SK-N-SH (cell line): ENCODE measurements around the gene PRICKLE3. TPM values are rescaled to one million over a fixed set of nuclear protein-coding genes. Genes with fewer than 3 reads are reported as not detected.

Source experiments
- CTCF ChIA-PET: fragments of 300-600, 350-600 bp; formaldehyde crosslinking; extraction: SDS; loops from one replicate; lab custom pipeline; 2021; lab: Yijun Ruan, JAX
- POLR2A ChIA-PET: fragments of 350-600 bp; sonication (Branson Sonifier 250); formaldehyde crosslinking; extraction: SDS; loops from one replicate; lab custom pipeline; 2020; ENCODE audit warnings: antibody characterized with exemption, inconsistent platforms; lab: Yijun Ruan, JAX
- DNase-seq: peaks from one replicate; pipeline ENCODE4 v3.0.0; 2012
- H2AFZ ChIP-seq: fragments of 200-600 bp; sonication (generic); 2 replicates; pipeline ENCODE4 v1.8.1; 2016; ENCODE audit warnings: antibody characterized with exemption, mild to moderate bottlenecking, low read depth
- H3F3A ChIP-seq: fragments of 200-600 bp; sonication (generic); replicated peaks from 2 replicates; pipeline ENCODE3; 2016; ENCODE audit warnings: antibody characterized with exemption, mild to moderate bottlenecking; ENCODE audit not compliant: insufficient read depth
- H3K27ac ChIP-seq, 2 experiments: fragments of 200-500 bp in 1 of 2; fragments of 200-600 bp in 1 of 2; sonication (Bioruptor generic) in 1 of 2; sonication (generic), shearing (Covaris generic) in 1 of 2; 2 replicates each; pipeline versions ENCODE4 v1.5.1 to v1.6.1; 2014 to 2016; ENCODE audit warnings: low read depth in 2 of 2, inconsistent platforms in 1 of 2, low read length in 1 of 2, mild to moderate bottlenecking in 1 of 2, mixed read lengths in 1 of 2
- H3K27me3 ChIP-seq: fragments of 200-600 bp; sonication (generic), shearing (Covaris generic); 2 replicates; pipeline ENCODE4 v1.6.1; 2016; ENCODE audit warnings: mixed run types; ENCODE audit not compliant: insufficient read depth
- H3K36me3 ChIP-seq, 2 experiments: fragments of 200-500 bp in 1 of 2; fragments of 200-600 bp in 1 of 2; sonication (Bioruptor generic) in 1 of 2; sonication (generic) in 1 of 2; replicated peaks in 1 of 2; 2 replicates each; pipeline versions ENCODE3 to v1.5.1; 2014 to 2016; ENCODE audit warnings: low read length in 1 of 2, mild to moderate bottlenecking in 1 of 2; ENCODE audit not compliant: insufficient read depth in 2 of 2, control insufficient read depth in 1 of 2
- H3K4me1 ChIP-seq, 2 experiments: fragments of 200-500 bp in 1 of 2; fragments of 200-600 bp in 1 of 2; sonication (Bioruptor generic) in 1 of 2; sonication (generic), shearing (Covaris generic) in 1 of 2; 2 replicates each; pipeline versions ENCODE4 v1.5.1 to v1.6.1; 2014 to 2016; ENCODE audit warnings: low read depth in 1 of 2, low read length in 1 of 2, mixed run types in 1 of 2; ENCODE audit not compliant: insufficient read depth in 2 of 2, control insufficient read depth in 1 of 2
- H3K4me2 ChIP-seq: fragments of 200-600 bp; sonication (generic), shearing (Covaris generic); 2 replicates; pipeline ENCODE4 v1.6.1; 2017; ENCODE audit warnings: mixed run types
- H3K4me3 ChIP-seq, 2 experiments: fragments of 200-500 bp in 1 of 2; fragments of 200-600 bp in 1 of 2; sonication (Bioruptor generic) in 1 of 2; sonication (generic), shearing (Covaris generic) in 1 of 2; 2 replicates each; pipeline versions ENCODE4 v1.5.1 to v1.8.1; 2014 to 2016; ENCODE audit warnings: low read depth in 2 of 2, inconsistent platforms in 1 of 2, low read length in 1 of 2, mild to moderate bottlenecking in 1 of 2, mixed read lengths in 1 of 2, moderate library complexity in 1 of 2
- H3K79me2 ChIP-seq: fragments of 200-600 bp; sonication (generic); 2 replicates; pipeline ENCODE4 v1.8.1; 2017; ENCODE audit warnings: mild to moderate bottlenecking; ENCODE audit not compliant: insufficient read depth
- H3K9ac ChIP-seq: fragments of 200-600 bp; sonication (generic); 2 replicates; pipeline ENCODE4 v1.6.1; 2017; ENCODE audit warnings: mixed run types
- H3K9me2 ChIP-seq: fragments of 200-600 bp; sonication (generic); 2 replicates; pipeline ENCODE4 v1.6.1; 2017; ENCODE audit warnings: mixed run types
- H3K9me3 ChIP-seq: fragments of 200-600 bp; sonication (generic); 2 replicates; pipeline ENCODE4 v1.6.1; 2017; ENCODE audit warnings: mixed run types, mild to moderate bottlenecking, moderate library complexity
- H4K20me1 ChIP-seq: fragments of 200-600 bp; sonication (generic); 2 replicates; pipeline ENCODE4 v1.6.1; 2017; ENCODE audit warnings: mild to moderate bottlenecking, mixed run types; ENCODE audit not compliant: insufficient read depth
- ELF1 ChIP-seq: IDR thresholded peaks from 2 replicates; pipeline ENCODE4 v1.4.0; 2012
- EZH2phosphoT487 ChIP-seq: fragments of 200-600 bp; sonication (generic); IDR thresholded peaks from 2 replicates; pipeline ENCODE4 v1.6.1; 2017; ENCODE audit warnings: low read depth, mixed run types, mild to moderate bottlenecking, antibody characterized with exemption, moderate library complexity, borderline replicate concordance
- FOSL2 ChIP-seq: IDR thresholded peaks from 2 replicates; pipeline ENCODE4 v1.4.0; 2012; ENCODE audit warnings: low read depth, mild to moderate bottlenecking, moderate library complexity, borderline replicate concordance
- GABPA ChIP-seq: IDR thresholded peaks from 2 replicates; pipeline ENCODE4 v1.4.0; 2012; ENCODE audit warnings: low read depth, mild to moderate bottlenecking
- REST ChIP-seq: IDR thresholded peaks from 2 replicates; pipeline ENCODE4 v1.6.1; 2012; ENCODE audit warnings: mild to moderate bottlenecking, low read depth, low read length, moderate library complexity
- RFX5 ChIP-seq: IDR thresholded peaks from 2 replicates; pipeline ENCODE4 v1.6.1; 2012; ENCODE audit warnings: mild to moderate bottlenecking, improper control_type of control experiment, low read length
- SIN3A ChIP-seq: IDR thresholded peaks from 2 replicates; pipeline ENCODE4 v1.6.1; 2012; ENCODE audit warnings: low read depth, mild to moderate bottlenecking, low read length, moderate library complexity, borderline replicate concordance
- TEAD4 ChIP-seq: IDR thresholded peaks from 2 replicates; pipeline ENCODE4 v1.4.0; 2012; ENCODE audit warnings: mild to moderate bottlenecking, borderline replicate concordance; ENCODE audit not compliant: insufficient read depth
- USF2 ChIP-seq: fragments of 150-350 bp; IDR thresholded peaks from 2 replicates; pipeline ENCODE4 v1.6.1; 2017; ENCODE audit warnings: antibody characterized with exemption, low read length, low read depth, borderline replicate concordance
- YY1 ChIP-seq: IDR thresholded peaks from 2 replicates; pipeline ENCODE4 v1.4.0; 2012; ENCODE audit warnings: low read depth, mild to moderate bottlenecking
- ZBTB33 ChIP-seq: IDR thresholded peaks from 2 replicates; pipeline ENCODE4 v1.4.0; 2012; ENCODE audit warnings: low read depth, borderline replicate concordance
- WGBS: methylation state at CpG from one replicate; pipeline ENCODE4 v1.1.6; 2017; ENCODE audit warnings: low lambda C conversion rate; 5-methylcytosine and 5-hydroxymethylcytosine counted together
- polyA plus RNA-seq, 3 experiments: library from polyadenylated mRNA; depleted of rRNA; stranded (reverse); fragments of >200 nt; gene quantifications; 2 replicates each; pipeline ENCODE4 v1.2.3, GENCODE V29; 2012

The PRICKLE3 gene
- polyA plus RNA-seq, 1 of the 3 experiments (the other 2 are of a cell fraction) = 0.07 TPM

- no peak overlapping the region for H3K27ac ChIP-seq
- no peak overlapping the region for H3K9ac ChIP-seq
- H3K4me1 ChIP-seq = no peaks in the 10 kb centered on the region
- POLR2A ChIA-PET = no interaction called here
- H3K9me3 ChIP-seq = no peaks in the 10 kb centered on the region
- H3K4me3 ChIP-seq = no peak overlapping the region
- peaks cover 25% of the 10 kb centered on the region for H3K27me3 ChIP-seq
- no peak overlapping the region for H3K4me2 ChIP-seq
- H2AFZ ChIP-seq = no peak overlapping the region
- WGBS = 35% methylated on average over 27 of the region's 28 CpGs
- no peaks in the 10 kb centered on the region for H3K36me3 ChIP-seq
- no peaks in the 10 kb centered on the region for H3K9me2 ChIP-seq
- H3K79me2 ChIP-seq = no peaks in the 10 kb centered on the region
- H4K20me1 ChIP-seq = no peaks in the 10 kb centered on the region
- no peaks in the 10 kb centered on the region for H3F3A ChIP-seq
- no peak for DNase-seq
- CTCF ChIA-PET = interaction anchor here (0.7 to 2.5 kb wide), 2 partner anchors 17 to 54 kb away, joined by 4 to 9 read pairs; no protein-coding TSS in a partner anchor
- TF ChIP-seq GABPA = no peak
- no peak for TF ChIP-seq RFX5
- no peak for TF ChIP-seq TEAD4
- TF ChIP-seq SIN3A = no peak
- TF ChIP-seq ELF1 = no peak
- no peak for TF ChIP-seq REST
- no peak for TF ChIP-seq ZBTB33
- TF ChIP-seq USF2 = no peak
- no peak for TF ChIP-seq FOSL2
- no peak for TF ChIP-seq EZH2phosphoT487
- TF ChIP-seq YY1 = no peak
Measured at GRCh38 chrX:49209434-49210251, 23.5 kb upstream of the PRICKLE3 start.
